Measurements from ENCODE around the gene CYP26C1. TPM values are rescaled to one million over a fixed set of nuclear protein-coding genes. Genes with fewer than 3 reads are reported as not detected.

The CYP26C1 gene
- total RNA-seq, 1 donor from 2014 or later = not detected

- Histone ChIP-seq H3K36me3 (no peaks in the 10 kb centered on the region), H3K27ac (no peak overlapping the region), H3K9me3 (no peaks in the 10 kb centered on the region), H3K4me3 (no peak overlapping the region), H3K27me3 (no peaks in the 10 kb centered on the region), H3K4me1 (no peaks in the 10 kb centered on the region)
- no peak for TF ChIP-seq CTCF (IDR thresholded peaks at IDR 0.05)
- intact Hi-C loops (cut with DNase I) = no loop called here
- no peak for DNase-seq (ENCODE audit: low spot score in 2 of 2)
Observed at GRCh38 chr10:93110472-93111146, 50.0 kb downstream of the CYP26C1 start.

- Histone ChIP-seq H3K4me1 (no peaks in the 10 kb centered on the region), H3K4me3 (no peak overlapping the region), H3K9me3 (no peaks in the 10 kb centered on the region), H3K27me3 (no peaks in the 10 kb centered on the region), H3K27ac (no peak overlapping the region), H3K36me3 (no peaks in the 10 kb centered on the region)
- no peak for TF ChIP-seq CTCF (IDR thresholded peaks at IDR 0.05)
- intact Hi-C loops (cut with DNase I) = no loop called here
- no peak for DNase-seq (ENCODE audit: low spot score in 2 of 2)
Observed at GRCh38 chr10:93113042-93113441, 52.4 kb downstream of the CYP26C1 start.

- H3K36me3 ChIP-seq = no peaks in the 10 kb centered on the region
- H3K27me3 ChIP-seq = no peaks in the 10 kb centered on the region
- no peak overlapping the region for H3K4me3 ChIP-seq
- no peak overlapping the region for H3K27ac ChIP-seq
- peak; percentile 17 to 51 (median 18) for TF ChIP-seq CTCF (IDR thresholded peaks at IDR 0.05)
- intact Hi-C loops (cut with DNase I) = no loop called here
- no peaks in the 10 kb centered on the region for H3K4me1 ChIP-seq
- DNase-seq (ENCODE audit: low spot score in 2 of 2) = peak in 1 of 2 donors; percentile 74
- H3K9me3 ChIP-seq = no peaks in the 10 kb centered on the region
Observed at GRCh38 chr10:93115661-93116383, 55.2 kb downstream of the CYP26C1 start.

Other genes starting within 250 kb of the CYP26C1 start
- gene EXOC6, start 212.3 kb upstream of the CYP26C1 start, total RNA-seq = 12.2 TPM
- gene CYP26A1, start 13.1 kb downstream of the CYP26C1 start, total RNA-seq = not detected